ENCODE results near the gene HECW1. TPM values are rescaled to one million over a fixed set of nuclear protein-coding genes. Genes with fewer than 3 reads are reported as not detected.

The HECW1 gene
- total and polyA plus RNA-seq, 2 of the 8 experiments (the other 6 are each of a cell fraction or from before 2014, with no cell fraction given) = 2.9 to 12.7 TPM

GRCh38 chr7:43353902-43354301 lies 241.5 kb downstream of the HECW1 start:
- Histone ChIP-seq H4K5ac (ENCODE audit: insufficient read length, low read depth, low read length) (no peak overlapping the region), H4K20me1 (replicated peaks in 1 of 2; ENCODE audit: control insufficient read depth in 1 of 2, insufficient read depth in 2 of 2, low read length in 2 of 2) (no peaks in the 10 kb centered on the region), H2BK120ac (replicated peaks; ENCODE audit: low read depth, low read length) (no peak overlapping the region), H3K4me3 (ENCODE audit: extremely low read depth in 1 of 4, insufficient read depth in 2 of 4, low read depth in 3 of 4, low read length in 4 of 4) (no peak overlapping the region), H3K18ac (ENCODE audit: extremely low read depth, low read length) (no peak overlapping the region), H3K27ac (ENCODE audit: low read depth, low read length) (no peak overlapping the region), H3K4me2 (ENCODE audit: insufficient read depth in 1 of 2, low read depth in 2 of 2, low read length in 2 of 2) (no peak overlapping the region), H3K23me2 (ENCODE audit: low read depth, low read length) (no peaks in the 10 kb centered on the region), H3K23ac (ENCODE audit: insufficient read length) (no peak overlapping the region), H4K91ac (replicated peaks; ENCODE audit: insufficient read length, low read length) (no peak overlapping the region), H2BK15ac (ENCODE audit: low read length) (no peak overlapping the region), H3K9ac (replicated peaks in 1 of 4; ENCODE audit: extremely low read depth in 1 of 4, low read depth in 3 of 4, low read length in 3 of 4) (no peak overlapping the region), H3K27me3 (replicated peaks in 1 of 4; ENCODE audit: control insufficient read depth in 3 of 4, extremely low read depth in 1 of 4, insufficient read depth in 3 of 4, low read length in 3 of 4) (no peaks in the 10 kb centered on the region), H3K79me1 (ENCODE audit: low read depth, low read length) (no peaks in the 10 kb centered on the region), H4K8ac (ENCODE audit: extremely low read depth, insufficient read depth, low read length) (no peak overlapping the region), H3K4ac (replicated peaks; ENCODE audit: insufficient read length, low read depth, low read length) (no peak overlapping the region), H2BK12ac (ENCODE audit: low read depth, low read length) (no peak overlapping the region), H3K14ac (ENCODE audit: insufficient read length) (no peak overlapping the region), H2BK5ac (ENCODE audit: low read depth, low read length) (no peak overlapping the region; the same call in 1 of the 2 replicates), H2BK20ac (ENCODE audit: low read length) (0 out of 2 replicates have a peak overlapping the region, but pooled peaks have one; percentile 35), H2AFZ (ENCODE audit: low read length) (no peak overlapping the region), H3K79me2 (ENCODE audit: control insufficient read depth in 1 of 2, insufficient read depth in 2 of 2, low read length in 2 of 2) (no peaks in the 10 kb centered on the region), H3K56ac (replicated peaks; ENCODE audit: insufficient read length, low read depth, low read length) (no peak overlapping the region), H3K36me3 (ENCODE audit: control insufficient read depth in 2 of 4, insufficient read depth in 4 of 4, low read length in 3 of 4) (peaks cover 0 to 8% (median 0%) of the 10 kb centered on the region in 4 experiments; a peak in 2 of 8 replicates), H2AK5ac (ENCODE audit: low read depth, low read length) (no peak overlapping the region), H3K4me1 (replicated peaks in 1 of 4; ENCODE audit: control insufficient read depth in 3 of 4, insufficient read depth in 4 of 4, low read length in 3 of 4) (no peaks in the 10 kb centered on the region), H3K9me3 (ENCODE audit: insufficient read depth in 2 of 2, low read depth in 1 of 2, low read length in 1 of 2) (peaks cover 11 to 23% of the 10 kb centered on the region in 2 experiments; a peak in 3 of 4 replicates)
- ChIA-PET POLR2A (ENCODE audit: partially characterized antibody) (no interaction called here), CTCF (ENCODE audit: partially characterized antibody) (interaction anchor here (0.6 to 1.6 kb wide), 11 partner anchors 9 to 778 kb away, joined by 3 to 7 read pairs (median 4); no protein-coding TSS in a partner anchor)
- WGBS, 2 experiments (ENCODE audit: extremely low coverage in 1 of 2, insufficient coverage in 1 of 2, insufficient read length in 1 of 2, insufficient replicate concordance in 2 of 2, low coverage in 1 of 2, low lambda C conversion rate in 2 of 2, missing lambda C conversion rate in 1 of 2) = 86% methylated on average over 1 of the region's 1 CpG; no CpG with 5 or more reads in 1 of the 2 experiments
- FAIRE-seq (peak; percentile 55), DNase-seq (ENCODE audit: low read depth in 1 of 2, low spot score in 2 of 2) (no peak)
- no peak for TF ChIP-seq KDM1A (IDR thresholded peaks at IDR 0.05; ENCODE audit: borderline replicate concordance, low read length)
- peak; percentile 70 to 77 for TF ChIP-seq RAD21 (IDR thresholded peaks at IDR 0.05 in 1 of 2, conservative IDR thresholded peaks at IDR 0.05 in 1 of 2; ENCODE audit: low read depth in 2 of 2, low read length in 2 of 2)

All from H1 (cell line).